HG03097 (cell line): Measurements from ENCODE around the gene ABCG5.

Source experiments
- ATAC-seq: cut with Tn5 transposase; IDR thresholded peaks from one replicate; pipeline ENCODE4 v1.9.1; 2021; ENCODE audit not compliant: unreplicated experiment, low FRiP score

The ABCG5 gene

DNA sequence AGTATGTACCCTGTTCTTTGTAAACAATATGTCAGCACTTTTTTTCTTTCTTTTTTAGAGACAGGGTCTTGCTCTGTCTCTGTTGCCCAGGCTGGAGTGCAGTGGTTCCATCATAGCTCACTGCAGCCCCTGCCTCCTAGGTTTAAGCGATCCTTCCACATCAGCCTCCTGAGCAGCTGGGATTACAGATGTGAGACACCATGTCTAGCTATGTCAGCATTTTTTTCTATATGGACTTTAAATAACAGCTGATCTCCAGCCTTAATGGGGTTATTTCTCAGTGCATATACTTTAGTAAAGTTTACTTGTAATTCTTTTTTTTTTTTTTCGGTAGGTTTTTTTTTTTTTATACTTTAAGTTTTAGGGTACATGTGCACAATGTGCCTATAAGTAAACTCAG, 26.6 kb downstream of the ABCG5 start:
- ATAC-seq: no peak

DNA sequence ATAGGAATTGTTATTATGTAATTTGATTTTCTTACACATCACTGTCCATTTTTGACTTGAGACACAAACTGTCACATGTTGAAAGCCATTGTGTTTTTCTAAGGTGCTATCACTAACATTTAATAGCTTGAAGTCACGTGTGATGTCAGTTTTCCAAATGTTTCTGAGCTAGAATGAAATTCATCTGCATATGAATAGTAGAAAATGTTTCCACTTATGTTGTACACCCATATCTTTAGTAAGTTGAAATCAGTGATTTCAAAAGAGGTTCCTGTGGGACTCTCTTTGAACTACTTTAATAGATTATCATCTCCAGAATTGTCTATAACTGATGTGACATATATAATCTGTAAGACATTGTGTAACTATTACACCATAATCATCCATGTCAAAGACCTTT, 27.8 kb downstream of the ABCG5 start:
- ATAC-seq: no peak

DNA sequence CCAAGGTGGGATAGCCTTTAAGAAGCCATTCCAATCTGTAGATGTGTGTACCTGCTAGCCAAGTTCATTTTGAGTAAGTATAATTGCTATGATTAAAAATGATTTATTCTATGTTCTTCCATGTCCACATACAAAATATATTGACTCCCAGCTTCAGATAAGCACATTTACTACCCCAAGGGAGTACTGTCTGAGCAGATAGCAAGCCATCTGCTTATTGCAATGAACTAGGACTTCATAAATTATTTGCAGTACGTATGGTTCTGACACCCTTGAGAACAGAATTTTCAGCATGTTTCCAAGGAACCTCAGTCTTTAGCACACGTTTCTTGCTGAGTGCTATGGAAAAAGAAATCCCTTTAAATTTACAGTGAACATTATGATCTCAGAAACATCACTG, 28.2 kb downstream of the ABCG5 start:
- no peak for ATAC-seq

DNA sequence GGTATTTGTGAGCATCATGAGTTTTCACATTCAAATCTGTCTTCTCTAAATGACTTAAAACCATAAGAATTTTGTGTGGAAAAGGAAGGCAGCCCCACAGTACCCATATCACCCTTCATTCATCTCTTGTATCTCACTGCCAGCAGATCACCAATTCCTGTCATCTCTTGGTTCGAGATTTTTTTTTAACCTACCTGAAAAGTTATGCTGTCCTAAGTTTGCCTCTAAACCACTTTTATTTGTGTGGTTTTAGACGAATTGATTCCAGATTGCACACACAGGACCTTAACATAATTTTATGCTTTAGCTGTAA, 32.0 kb downstream of the ABCG5 start:
- ATAC-seq: no peak

DNA sequence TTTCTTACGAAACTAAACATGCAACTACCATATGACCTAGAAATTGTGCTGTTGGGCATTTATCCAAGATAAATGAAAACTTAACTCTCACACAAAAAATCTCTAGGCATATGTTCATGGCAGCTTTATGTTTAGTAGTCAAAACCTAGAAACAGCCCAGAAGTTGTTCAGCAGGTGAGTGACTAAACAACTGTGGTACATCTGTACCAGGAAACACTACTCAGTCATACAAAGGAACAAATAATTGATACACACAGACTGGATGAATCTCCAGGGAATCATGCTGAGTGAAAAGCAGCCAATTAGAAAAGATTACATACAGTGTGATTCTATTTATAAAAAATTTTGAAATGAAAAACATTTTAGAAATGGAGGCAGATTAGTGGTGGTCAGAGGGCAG, 35.5 kb downstream of the ABCG5 start:
- no peak for ATAC-seq

DNA sequence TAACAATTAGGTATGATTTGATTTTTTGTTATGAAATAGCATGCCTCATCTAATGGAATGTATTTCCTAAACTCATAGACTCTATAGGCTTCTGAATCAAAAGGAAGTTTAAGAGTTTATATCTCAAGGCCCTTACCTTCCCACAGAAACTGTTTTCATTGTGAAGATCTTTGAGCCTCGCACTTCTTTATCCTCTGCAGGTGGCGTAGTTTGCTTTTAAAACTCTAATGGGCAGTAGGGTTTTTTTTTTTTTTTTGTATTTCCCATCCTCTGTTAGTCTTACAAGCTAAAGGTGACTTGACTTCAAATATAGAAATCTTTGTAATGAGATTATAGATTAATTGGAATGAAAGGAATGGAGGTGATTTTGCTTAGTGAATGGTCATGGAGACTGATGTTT, 36.5 kb downstream of the ABCG5 start:
- no peak for ATAC-seq

DNA sequence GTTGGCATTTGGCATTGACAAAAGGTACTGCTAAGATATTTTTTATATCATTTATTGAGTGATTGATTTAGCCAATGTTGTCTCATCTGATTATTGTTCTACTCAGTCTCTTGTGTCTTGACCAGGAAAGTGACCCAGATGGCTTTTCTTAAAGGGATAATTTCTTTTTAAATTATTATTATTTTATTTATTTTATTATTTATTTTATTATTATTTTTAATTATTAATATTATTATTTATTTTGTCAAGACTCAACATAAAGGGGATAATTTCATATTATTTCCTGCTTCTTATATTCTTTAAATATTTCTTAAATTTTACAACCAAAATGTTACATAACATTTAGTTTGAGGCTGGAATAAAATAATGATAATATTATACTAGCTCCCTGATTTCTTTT, 37.7 kb downstream of the ABCG5 start:
- ATAC-seq: no peak

DNA sequence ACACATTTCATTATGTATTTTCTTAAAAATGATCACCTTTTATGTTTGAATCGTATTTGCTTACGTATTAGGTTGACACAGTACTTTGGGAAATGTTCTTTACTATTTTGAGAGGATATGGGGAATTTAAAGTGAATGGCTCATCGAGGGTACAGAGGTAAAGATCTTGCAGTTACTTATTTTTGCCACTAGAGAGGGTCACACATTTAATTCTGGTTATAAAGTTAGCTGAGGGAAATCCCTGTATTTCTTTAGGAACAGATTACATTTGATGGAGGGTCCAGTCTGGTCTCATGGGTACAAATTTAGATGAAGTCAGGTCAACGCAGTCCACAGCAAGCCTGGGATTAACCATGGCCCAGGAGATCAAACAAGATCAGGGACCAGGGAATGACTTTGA, 40.3 kb downstream of the ABCG5 start:
- ATAC-seq: no peak

DNA sequence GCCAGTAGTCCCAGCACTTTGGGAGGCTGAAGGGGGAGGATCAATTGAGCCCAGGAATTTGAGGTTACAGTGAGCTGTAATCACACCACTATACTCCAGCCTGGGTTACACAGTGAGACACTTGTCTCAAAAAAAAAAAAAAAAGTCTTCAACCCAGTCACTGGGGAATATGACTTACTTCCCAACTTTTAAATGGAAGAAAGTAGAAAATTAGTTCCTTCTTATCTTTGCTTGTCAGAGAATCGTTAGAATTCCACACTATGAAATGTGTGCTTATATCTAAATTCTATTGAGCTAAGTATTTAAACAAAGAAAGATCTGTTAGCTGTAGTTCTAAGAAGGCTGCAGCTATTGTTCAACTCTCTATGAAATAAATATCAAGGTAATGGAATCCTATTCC, 42.4 kb downstream of the ABCG5 start:
- no peak for ATAC-seq

DNA sequence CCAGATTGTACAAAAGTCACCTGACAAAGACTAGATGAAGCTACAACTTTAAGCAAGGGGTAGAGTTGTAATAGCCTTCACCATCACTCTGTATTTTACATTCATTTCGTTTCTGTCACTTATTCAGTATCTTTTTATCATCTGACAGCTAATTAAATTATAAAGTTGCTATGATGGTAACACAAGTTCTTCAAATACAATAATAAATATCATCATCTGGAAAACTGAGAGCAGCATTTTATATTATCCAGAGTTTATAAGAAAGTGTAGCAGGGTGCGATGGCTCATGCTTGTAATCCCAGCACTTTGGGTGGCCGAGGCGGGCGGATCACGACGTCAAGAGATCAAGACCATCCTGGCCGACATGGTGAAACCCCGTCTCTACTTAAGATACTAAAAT, 43.7 kb downstream of the ABCG5 start:
- ATAC-seq: no peak

DNA sequence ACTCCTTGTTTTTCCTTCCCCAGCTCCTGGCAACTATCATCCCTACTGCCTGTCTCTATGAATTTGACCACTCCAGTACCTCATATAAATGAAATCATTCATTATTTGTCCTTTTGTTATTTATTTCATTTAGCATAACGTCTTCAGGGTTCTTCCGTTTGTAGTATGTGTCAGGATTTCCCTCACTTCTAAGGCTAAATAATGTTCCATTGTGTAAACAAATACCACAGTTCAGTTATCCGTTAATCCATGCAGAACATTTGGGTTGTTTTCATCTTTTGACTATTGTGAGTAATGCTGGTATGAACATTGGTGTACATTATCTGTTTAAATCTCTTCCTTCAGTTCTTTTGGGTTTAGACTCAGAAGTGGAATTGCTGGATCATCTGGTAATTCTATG, 46.0 kb downstream of the ABCG5 start:
- no peak for ATAC-seq

DNA sequence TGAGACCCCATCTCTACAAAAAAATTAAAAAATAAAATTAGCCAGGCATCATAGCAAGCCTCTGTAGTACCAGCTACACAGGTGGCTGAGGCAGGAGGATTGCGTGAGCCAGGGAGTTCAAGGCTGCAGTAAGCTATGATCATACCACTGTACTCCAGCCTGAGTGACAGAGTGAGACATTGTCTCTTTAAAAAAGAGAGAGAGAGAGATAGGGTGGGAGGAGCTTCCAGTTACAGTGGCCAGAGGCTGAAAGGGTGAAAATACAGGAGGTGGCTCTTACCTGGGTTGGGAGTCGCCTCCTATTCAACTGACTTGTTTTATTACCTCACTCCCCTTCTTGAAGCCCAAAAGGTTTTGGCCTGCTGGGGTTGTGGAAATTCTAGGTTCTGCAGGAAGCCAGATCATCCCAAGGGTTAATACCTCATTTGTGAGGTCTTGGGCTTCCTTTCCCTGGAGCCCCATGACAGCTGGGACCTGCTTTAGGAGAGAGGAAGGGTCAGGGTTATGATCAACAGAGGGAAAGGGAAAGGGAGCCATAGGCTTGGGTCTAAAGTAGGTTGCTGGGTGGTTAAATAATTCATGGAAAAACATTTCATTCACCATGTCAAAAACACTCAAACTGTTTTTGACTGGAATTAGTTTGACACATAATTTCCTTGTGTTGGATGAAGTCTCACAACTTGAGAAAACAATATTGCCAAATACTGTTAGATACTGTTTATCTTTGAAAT, 47.4 kb downstream of the ABCG5 start:
- ATAC-seq: no peak

DNA sequence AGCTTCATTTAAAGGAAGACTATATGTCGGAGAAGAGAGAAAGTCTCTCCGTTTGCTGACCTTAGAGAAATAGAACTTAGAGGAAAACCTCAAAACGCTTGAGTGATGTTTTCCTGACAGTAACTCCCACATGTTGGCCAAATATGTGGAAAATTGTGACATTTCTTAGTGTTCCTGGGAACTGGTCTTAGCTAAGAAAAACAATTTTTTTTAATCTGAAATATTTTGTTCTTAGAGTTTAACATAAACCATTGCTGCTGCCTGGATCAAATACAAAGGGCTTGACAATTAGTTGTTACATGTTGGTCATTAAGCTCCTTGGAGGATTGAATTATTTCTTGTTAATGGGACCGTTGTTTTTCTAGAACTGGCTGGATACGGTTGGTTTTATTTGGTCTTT, 48.5 kb downstream of the ABCG5 start:
- no peak for ATAC-seq

DNA sequence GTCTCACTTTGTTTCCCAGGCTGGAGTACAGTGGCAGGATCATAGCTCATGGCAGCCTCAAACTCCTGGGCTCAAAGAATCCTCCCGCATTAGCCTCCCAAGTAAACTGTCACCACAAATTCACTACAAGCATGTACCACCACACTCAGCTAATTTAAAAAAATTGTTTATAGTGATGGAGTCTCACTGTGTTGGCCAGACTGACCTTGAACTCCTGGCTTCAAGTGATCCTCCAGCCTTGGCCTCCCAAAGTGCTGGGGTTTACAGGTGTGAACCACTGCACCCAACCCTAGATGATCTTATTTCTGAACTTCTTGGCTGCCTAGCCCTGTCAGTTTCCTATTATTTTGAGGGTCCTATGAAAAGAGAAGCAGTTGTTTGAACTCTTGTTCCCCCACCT, 50.0 kb downstream of the ABCG5 start:
- ATAC-seq: no peak

DNA sequence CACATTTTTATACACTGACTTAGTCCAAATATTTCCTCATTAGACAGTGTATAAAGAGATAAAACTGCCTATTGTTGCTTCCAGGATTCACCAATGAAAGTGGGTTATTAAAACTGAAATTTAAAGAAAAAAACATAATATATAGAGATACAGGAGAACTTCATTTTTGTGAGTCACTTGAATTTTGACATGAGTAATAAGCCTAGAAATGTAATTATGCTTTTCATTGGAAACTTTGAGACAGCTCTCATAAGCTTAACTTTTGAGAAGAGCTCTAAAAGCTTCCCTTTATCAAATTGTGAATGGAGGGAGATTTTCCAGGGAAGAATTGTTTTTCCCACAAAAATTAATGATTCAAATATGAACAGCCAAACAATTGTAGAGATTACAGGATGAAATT, 50.7 kb downstream of the ABCG5 start:
- ATAC-seq: no peak

DNA sequence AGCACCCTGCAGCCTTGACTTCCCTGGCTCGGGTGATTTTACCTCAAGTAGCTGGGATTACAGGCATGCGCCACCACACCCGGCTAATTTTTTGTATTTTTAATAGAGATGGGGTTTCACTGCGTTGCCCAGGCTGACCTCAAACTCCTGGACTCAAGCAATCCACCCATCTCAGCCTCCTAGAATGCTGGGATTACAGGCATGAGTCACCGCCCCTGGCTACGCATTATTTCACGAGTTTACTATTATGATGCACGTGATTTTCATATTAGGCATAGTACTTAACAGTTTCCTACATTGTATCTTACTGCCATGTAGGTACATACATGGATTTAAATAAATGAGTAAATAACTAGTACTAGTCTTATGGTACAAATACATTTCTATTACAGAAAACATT, 60.4 kb downstream of the ABCG5 start:
- no peak for ATAC-seq

DNA sequence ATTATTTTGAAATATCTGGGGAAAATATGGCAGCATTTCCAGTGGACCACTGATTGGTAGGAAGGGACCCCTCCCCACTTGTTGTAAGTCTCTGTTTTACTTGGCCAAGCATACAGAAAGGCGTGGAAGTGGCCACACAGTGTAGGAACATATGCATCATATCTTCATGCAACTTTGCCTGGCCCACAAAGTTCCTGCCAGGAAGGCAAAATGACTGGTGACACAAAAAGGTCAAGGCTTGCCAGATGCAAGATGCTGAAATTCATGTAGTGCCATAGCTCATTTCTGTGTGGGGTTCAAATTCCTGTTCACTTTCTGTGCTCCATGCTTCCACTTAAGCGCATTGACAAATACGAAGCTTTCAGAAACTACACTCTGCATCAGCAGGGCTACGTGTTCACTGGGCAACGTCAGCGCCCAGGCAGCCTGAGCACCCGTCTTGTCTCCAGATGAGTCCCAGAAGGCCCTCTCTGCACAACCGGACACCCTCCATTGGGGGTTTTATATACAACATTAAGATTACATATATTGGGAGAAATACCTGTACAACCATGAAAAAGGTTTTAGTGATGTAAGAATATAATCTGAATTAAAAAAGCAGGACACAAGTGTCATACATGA, 61.2 kb downstream of the ABCG5 start:
- ATAC-seq: no peak

DNA sequence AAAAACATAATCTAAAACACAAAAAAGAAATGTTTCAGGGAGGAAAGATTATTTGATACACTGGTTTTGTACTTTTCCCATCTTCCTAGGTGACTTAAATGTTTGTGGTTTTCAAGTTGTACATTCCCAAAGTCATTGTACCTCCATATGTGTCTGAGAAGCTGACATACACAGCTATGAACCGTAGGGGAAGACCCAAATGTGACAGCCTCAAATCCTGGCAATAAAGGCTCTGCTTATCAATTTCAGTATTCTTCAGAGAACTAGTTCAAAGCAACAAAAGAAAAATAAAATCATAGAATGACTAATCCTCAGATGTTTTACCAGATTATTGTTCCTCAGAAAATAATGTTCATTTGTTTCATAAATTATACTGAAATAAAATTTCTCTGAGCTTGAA, 62.3 kb downstream of the ABCG5 start:
- no peak for ATAC-seq

DNA sequence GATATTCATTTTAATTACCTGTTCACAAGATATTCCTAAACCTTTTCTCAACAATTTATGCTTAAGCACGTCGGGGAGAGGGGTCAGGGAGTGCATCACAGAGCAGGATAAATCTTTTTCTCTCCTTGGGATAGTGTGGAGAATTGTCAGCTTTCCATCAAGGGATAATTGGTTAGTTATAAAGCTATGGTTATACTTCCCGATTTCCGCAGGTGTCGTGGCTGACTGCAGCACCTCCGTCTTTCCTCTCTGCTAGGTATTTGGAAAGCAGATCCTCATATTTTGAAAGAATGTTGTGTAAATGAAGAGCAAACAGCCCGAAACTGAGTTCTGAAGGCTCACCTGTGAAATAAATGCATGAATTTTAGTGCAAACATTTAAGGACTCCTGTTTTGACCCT, 64.0 kb downstream of the ABCG5 start:
- no peak for ATAC-seq

DNA sequence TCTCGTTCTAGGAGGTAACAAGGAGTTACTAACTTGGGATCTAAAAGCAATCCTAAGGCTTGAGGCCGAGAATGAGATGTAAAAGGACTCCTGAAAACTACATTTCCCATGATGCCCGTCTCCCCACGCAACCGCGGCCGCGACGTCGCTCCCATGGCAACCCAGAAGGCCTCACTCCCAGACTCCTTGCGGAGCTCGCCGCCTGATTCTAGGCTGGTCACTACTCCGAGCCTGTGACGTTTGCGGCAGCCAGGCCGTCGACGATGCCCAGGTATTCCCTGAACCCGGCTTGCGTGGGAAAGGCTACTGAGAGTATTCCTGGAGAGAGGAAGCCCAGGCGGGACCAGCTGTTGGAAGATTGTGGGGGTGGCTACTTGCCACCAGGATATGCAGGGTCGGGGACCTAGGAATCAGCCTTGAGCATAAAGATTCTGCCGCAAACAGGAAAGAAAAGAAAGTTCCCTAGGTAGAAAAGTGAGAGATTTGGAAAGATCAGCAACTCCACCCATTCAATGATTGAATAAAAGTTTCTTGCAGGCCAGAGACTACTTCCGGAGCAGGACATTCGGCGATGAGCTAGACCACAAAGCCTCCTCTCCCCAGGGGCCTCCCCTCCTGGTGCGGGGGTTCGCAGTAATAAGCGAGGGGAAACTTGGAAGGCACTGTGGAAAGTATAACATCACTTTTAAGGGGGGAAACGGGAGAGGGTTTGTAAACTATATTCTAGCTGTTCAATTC, 64.6 kb downstream of the ABCG5 start, which contains the start of gene DYNC2LI1:
Gene DYNC2LI1, plus strand, starts transcription at position 164 of the 738 bp plus-strand sequence. Its CDS starts 100 bp downstream, at position 264.
- peak; percentile 97 for ATAC-seq

DNA sequence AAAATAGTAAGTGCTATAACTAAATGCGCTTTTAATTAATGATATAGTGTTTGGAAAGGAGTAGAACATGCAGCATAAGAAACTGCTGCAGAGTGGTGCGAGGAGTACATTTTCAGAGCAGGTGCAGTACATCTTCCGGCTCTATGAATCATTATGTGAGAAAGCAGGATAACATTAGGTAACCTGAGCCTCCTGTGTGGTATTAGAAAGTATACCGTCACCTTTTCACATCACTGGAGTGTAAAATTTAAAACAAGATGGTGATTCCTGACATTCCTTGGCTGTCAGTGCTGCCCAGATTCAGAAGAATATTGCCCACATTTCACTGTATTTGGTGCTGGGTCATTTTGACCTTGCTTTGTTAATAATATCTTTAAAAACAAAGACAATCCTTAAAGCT, 72.6 kb downstream of the ABCG5 start:
- ATAC-seq: no peak

DNA sequence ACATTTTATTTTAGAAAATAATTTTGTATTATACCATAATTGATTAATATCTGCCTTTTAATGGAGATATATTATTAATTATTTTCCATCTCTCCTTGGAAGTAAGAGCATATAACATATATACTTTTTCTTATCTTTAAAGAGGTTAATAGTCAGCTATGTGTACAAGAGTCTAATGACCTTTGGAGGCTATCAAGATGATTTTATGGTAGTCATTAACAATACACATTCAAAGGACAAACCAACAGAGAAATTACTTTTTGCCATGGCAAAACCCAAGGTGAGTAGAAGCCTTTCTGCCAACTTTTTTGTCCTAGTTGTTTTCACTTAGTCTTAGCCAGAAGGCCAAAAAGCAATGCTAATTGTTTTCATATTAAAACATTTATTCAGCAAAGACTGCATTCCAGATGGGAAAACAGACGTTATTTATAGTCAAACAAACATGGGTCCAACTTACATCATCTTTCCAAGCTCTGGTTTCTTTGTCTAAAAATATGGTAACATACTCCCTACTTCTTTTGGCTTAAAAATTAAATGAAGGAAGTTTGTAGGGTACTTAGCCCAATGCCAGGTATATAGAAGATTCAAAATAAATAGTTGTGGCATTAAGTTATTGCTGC, 74.4 kb downstream of the ABCG5 start:
- no peak for ATAC-seq
